ENCODE data around the gene BCL7A. TPM values are rescaled to one million over a fixed set of nuclear protein-coding genes. Genes with fewer than 3 reads are reported as not detected.
A peak's percentile ranks its signal among the peaks of the same experiment; 100 is the strongest.

The BCL7A gene
- total RNA-seq, 1 donor from 2014 or later, result 11.4 TPM

DNA sequence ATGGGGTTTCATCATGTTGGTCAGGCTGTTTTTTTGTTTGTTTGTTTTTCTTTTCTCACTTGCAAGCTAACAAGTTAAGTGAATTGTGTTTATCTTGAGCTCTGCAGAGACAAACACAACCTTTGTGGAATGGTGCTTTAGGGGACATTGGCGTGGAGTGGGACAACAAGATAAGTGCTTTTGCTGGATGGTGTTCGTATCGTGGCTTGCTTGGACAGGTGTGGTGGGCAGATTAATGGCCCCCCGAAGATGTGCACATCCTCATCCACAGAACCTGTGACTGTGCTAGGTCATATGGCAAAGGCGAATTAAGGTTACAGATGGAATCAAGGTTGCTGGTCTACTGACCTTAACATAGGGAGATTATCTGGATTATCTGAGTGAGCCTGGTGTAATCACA, 63.9 kb downstream of the BCL7A start:
- H3K4me1 ChIP-seq, result peaks cover 61% of the 10 kb centered on the region
- ATAC-seq, result no peak
- no peak for TF ChIP-seq CTCF (IDR thresholded peaks at IDR 0.05)

GRCh38 chr12:122086116-122086515, 64.4 kb downstream of the BCL7A start:
- TF ChIP-seq CTCF (IDR thresholded peaks at IDR 0.05), result no peak
- H3K4me1 ChIP-seq, result peaks cover 61% of the 10 kb centered on the region
- H3K36me3 ChIP-seq, result peaks cover 19% of the 10 kb centered on the region
- intact Hi-C loops (cut with DNase I), result no loop called here
- no peak for DNase-seq
- no peaks in the 10 kb centered on the region for H3K27me3 ChIP-seq
- no peaks in the 10 kb centered on the region for H3K9me3 ChIP-seq
- H3K4me3 ChIP-seq, result no peak overlapping the region
- no peak overlapping the region for H3K27ac ChIP-seq
- no peak for ATAC-seq

More for the DNA sequence above, 63.9 kb downstream of the BCL7A start:
- no peak for DNase-seq
- no peaks in the 10 kb centered on the region for H3K9me3 ChIP-seq
- no peaks in the 10 kb centered on the region for H3K27me3 ChIP-seq
- intact Hi-C loops (cut with DNase I), result no loop called here
- no peak overlapping the region for H3K27ac ChIP-seq
- no peak overlapping the region for H3K4me3 ChIP-seq
- H3K36me3 ChIP-seq, result peaks cover 19% of the 10 kb centered on the region

DNA sequence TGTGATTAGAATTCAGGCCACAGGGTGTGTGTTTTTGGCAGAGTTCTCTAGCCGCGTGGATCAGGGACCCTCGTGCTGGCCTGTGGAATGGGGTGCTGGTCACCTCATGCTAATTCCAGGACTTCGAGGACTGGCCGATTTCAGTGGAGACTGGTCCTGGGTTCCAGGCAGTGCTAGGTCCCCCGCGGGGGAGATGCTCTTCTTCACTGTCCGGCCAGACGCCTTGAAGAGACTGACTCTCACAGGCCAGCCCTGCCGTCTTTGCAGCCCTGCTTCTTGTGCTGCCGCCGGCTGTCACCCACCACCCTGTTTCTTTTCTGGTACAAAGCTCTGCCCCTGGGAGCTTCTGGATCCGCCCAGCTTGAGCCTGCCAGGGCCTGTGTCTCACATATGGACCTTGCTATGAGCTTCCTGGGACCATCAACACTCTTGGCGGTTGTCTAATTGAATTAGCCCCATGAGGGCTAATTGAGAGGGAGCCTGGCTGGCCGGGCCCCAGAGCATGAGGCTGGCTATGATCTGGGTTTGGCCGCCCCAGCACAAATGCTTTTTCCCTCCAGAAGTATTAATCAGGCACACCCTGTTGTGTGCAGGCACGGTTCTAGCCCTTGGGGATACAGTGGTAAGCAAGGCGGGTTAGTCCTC, 65.1 kb downstream of the BCL7A start:
- Histone ChIP-seq H3K27me3 (no peaks in the 10 kb centered on the region), H3K36me3 (peaks cover 19% of the 10 kb centered on the region), H3K9me3 (no peaks in the 10 kb centered on the region), H3K27ac (no peak overlapping the region), H3K4me3 (no peak overlapping the region), H3K4me1 (peaks cover 61% of the 10 kb centered on the region)
- TF ChIP-seq CTCF (IDR thresholded peaks at IDR 0.05), result no peak
- ATAC-seq (no peak), DNase-seq (peak; percentile 45)
- intact Hi-C loops (cut with DNase I), result no loop called here

GRCh38 chr12:122087431-122088178, 65.9 kb downstream of the BCL7A start:
- ATAC-seq (peak; percentile 14), DNase-seq (peak; percentile 53)
- peaks cover 19% of the 10 kb centered on the region for H3K36me3 ChIP-seq
- peak overlapping the region; percentile 30 for H3K27ac ChIP-seq
- H3K9me3 ChIP-seq, result no peaks in the 10 kb centered on the region
- intact Hi-C loops (cut with DNase I), result no loop called here
- H3K27me3 ChIP-seq, result no peaks in the 10 kb centered on the region
- peaks cover 61% of the 10 kb centered on the region for H3K4me1 ChIP-seq
- H3K4me3 ChIP-seq, result no peak overlapping the region
- TF ChIP-seq CTCF (IDR thresholded peaks at IDR 0.05), result no peak

- TF ChIP-seq CTCF (IDR thresholded peaks at IDR 0.05), result no peak
- intact Hi-C loops (cut with DNase I), result no loop called here
- H3K4me1 ChIP-seq, result peaks cover 54% of the 10 kb centered on the region
- no peaks in the 10 kb centered on the region for H3K27me3 ChIP-seq
- H3K36me3 ChIP-seq, result peaks cover 19% of the 10 kb centered on the region
- ATAC-seq (no peak), DNase-seq (no peak)
- no peaks in the 10 kb centered on the region for H3K9me3 ChIP-seq
- no peak overlapping the region for H3K4me3 ChIP-seq
- peak overlapping the region; percentile 32 for H3K27ac ChIP-seq
Observed at GRCh38 chr12:122088179-122088810, 66.6 kb downstream of the BCL7A start.

All from upper lobe of right lung (tissue), 1 donor.